ENCODE measurements around the gene LENG8.

LENG8 gene

DNA sequence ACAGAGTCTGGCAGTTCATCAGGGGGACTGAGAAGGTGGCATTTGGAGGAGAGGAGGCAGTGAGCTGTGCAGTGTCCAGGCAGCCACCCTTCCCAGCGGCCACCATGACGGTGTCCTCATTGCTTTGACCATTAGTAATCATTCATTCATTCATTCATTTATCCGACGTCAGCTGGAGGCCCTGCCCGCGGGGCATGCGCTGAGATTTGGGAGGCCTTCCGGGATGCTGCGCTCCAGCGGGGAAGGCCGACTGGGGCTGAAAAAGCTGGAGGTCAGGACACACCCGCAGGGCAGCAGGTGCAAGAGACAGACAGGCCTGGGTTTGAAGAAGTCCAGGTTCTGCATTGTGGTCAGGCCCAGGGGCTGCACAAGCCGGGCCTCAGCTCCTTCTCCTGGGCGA is 24.8 kb upstream of the LENG8 start:
- no peak for DNase-seq

DNA sequence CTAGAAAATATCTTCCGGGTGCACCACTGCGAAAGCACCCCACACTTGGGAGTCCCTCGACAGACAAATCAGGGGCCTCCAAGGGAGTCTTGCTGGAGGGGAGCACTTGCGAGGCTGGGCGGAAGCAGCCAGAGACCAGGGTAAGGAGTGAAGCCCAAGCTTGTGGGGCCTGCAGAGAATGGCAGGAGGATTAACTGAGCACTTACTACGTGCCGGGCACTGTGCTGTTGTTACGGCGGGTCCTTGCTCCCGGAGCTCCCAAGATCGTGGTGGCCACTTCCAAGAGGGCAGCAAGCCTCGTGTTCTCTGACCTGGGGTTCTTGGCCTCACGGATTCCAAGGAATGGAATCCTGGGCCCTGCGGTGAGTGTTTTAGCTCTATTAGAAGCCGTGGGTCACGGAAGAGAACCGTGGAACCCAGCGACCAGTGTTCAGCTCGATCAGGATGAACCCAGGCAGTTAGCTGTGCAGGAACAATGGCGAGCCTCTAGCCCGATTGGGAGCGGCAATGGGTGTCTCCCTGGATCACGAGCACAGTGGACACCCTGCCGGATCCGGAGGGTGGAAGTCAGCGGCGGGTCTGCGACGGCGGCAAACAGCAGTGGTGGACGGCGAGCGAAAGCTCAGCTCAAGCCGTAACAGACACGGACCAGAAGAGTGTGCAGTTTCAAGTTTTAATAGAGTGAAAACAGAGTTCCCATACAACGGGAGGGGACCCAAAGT is 24.2 kb upstream of the LENG8 start:
- no peak for DNase-seq

DNA sequence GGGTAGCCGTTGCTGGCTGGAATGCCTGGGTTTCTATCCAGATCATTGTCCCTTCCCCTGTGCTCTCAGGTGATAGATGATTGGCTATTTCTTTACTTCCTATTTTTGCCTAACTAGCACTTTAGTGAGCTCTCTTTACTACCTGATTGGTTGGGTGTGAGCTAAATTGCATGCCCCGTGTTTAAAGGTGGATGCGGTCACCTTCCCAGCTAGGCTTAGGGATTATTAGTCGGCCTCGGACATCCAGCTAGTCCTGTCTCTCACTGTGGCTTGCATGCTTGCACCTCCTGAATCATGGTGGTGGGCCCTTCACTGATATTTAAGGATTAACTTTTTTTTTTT is 23.6 kb upstream of the LENG8 start:
- no peak for DNase-seq

DNA sequence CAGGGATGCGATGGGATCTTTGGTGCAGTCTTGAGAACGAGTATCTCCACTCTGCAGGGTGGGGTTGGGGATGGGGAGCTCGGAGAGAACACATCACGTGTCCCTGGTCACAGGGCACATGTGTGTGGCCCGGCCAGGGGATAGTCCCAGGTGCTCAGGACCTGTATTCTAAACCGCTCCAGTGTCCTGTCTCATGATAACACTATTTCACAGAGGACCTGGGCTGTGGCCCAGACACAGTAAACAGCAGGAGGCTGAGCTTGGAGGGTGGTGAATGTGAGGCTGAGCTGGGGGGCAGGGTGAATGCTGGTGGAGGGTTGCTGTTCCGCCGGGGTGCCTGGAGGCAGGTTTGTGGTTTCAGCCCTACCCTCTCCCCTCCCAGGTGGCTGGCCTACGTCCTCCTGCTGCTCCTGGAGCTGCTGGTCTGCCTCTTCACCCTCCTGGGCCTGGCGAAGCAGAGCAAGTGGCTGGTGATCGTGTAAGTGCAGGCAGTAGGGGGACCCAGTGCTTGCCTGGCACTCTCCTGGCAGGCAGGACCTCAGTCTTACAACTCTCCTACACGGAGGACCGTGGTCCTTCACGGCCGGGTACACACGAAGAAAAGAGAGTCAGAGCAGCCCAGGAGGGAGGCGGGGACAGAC is 22.6 kb upstream of the LENG8 start:
- DNase-seq, result no peak

DNA sequence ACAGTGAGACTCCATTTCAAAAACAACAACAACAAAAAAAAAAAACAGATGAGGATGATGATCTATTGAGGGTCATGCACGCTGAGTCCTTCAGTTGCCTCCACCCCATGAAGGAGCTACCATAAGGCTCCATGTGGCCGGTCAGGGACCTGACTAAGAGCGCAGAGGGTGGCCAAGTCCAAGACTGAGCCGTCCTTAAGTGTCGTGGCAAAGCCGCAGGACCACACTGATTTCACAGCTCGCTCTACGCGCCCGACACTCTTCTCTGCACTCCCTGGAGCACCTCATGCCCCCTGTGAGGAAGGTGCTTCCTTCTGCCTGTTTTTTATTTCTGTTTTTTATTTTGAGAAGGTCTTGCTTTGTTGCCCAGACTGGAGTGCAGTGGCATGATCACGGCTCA is 21.4 kb upstream of the LENG8 start:
- DNase-seq, result no peak

DNA sequence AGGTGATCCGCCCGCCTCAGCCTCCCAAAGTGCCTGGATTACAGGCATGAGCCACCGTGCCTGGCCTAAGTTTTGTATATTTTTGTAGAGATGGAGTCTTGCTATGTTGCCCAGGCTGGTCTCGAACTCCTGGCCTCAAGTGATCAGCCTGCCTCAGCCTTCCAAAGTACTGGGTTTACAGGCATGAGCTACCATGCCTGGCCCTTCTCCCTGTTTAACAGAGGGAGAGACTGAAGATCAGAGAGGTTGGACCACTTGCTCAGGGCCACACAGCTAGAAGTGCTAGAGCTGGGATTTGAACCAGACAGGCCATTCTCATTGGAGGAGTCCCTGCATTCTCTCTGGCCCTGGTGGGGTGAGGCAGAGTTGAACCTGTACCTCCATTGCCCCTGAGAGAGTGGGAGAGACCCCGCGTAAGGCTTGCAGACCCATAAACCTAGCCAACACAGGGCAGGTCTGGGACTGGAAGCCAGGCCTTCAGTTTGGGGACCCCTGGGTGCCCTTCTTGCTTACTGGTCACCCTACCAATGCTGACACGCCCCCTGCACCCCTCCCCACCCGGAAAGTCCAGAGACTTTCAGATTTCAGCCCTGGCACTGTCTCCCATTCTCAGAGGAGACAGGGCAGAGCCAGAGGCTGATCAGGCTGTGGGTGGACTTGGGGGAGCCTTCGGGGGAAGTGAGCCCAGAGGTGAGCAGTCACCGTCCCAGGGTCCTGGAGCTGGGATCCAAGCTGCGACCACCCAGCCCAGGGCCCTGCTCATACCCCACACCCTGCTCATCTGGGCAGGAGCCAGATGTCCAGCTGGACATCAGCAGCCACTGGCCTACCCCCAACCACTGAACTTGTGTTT is 20.4 kb upstream of the LENG8 start:
- DNase-seq, result no peak

DNA sequence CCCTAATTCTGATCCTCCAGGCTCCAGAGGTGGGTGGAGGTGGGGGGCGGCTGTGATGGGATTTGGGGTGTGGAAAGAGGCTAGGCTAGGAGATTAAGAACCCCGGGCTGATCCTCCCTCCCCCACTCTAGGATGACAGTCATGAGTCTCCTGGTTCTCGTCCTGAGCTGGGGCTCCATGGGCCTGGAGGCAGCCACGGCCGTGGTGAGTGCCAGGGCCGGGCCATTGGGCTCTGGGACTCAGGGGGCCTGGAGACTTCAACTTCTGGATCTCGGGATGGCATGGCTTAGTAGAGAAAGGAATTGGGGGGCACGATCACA is 19.9 kb upstream of the LENG8 start:
- no peak for DNase-seq

DNA sequence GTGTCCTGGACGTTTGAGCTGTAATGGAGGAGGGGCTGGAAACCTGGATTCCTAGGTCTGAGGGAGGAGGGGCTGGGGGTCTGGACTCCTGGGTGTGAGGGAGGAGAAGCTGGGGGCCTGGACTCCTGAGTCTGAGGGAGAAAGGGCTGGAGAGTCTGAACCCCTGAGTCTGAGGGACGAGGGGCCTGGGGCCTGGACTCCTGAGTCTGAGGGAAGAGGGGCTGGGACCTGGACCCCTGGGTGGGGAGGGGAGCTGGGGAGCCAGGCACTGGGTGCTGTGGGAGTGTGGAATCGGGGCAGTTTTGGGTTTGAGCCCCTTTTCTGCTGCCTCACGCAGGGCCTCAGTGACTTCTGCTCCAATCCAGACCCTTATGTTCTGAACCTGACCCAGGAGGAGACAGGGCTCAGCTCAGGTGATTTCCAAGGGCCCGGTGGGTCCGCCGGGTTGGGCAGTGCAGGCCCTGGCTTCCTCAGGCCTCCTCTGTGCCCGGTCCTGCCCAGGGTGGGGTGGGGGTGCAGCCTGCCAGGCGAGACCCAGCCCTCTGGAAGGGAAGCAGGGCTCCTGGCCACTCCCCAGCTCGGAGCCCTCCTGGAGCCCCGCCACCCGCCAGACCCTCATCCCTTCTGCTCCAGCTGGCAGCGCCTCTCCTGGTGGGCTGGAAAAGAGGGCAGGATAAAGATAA is 19.3 kb upstream of the LENG8 start:
- DNase-seq, result no peak

DNA sequence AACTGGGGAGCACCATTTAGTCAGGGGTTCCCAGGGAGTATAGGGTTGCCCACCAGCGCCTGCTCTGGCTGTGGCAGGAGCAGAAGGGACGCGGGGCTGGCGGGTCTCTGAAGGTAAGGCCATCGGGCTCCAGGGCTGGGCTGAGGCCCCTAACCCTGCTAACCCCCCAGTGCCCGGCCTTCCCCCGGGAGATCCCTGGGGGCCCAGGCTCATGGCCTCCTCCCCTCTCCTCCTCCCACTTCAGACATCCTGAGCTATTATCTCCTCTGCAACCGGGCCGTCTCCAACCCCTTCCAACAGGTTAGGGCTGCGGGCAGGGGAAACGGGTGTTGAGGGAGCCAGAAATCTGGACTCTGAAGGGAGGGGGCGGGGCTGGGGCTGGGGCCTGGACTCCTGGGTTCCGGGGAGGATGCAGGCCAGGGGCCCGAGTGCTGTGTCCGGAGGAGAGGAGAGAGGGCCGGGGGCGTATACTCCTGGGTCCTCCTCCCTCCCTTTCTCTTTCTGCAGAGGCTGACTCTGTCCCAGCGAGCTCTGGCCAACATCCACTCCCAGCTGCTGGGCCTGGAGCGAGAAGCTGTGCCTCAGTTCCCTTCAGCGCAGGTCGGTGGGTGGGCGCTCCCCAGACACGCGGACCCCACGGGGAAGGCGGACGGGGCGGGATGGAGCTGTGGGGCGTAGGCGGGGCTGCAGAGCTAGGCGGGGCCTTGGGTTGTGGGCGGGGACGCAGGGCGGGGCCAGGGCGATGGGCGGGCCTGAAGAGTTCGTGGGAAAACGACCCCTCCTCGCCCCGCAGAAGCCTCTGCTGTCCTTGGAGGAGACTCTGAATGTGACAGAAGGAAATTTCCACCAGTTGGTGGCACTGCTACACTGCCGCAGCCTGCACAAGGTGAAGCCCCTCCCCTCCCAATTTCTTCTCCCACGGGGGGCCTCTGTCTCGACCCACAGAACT is 18.4 kb upstream of the LENG8 start:
- DNase-seq, result peak; percentile 37

DNA sequence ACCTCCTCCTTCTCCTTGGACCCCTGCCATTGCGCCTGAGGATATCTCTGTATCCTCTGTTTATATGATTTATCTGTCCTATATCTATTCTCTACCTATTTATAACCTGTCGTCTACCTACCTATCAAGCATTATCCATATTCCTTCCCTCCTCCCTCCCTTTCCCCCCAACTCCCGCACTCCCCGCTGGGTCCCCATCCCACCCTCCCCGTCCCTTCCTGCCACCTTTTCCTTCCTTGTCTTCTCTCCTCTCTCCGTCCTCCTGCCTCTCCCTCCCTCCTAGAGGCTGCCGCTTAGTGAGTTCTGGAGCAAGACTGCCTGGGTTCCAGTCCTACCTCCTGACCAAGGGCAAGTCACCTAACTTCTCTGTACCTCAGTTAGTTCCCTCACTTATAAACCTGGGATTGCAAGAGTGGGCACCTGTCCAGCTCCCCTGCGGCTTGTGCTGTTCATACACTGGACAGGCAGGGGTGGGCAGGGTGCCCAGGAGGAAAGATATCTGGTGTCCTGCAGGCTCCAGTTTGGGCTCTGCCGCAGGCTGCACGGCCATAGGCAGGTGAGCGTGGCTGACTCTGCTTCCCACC is 17.7 kb upstream of the LENG8 start:
- no peak for DNase-seq

DNA sequence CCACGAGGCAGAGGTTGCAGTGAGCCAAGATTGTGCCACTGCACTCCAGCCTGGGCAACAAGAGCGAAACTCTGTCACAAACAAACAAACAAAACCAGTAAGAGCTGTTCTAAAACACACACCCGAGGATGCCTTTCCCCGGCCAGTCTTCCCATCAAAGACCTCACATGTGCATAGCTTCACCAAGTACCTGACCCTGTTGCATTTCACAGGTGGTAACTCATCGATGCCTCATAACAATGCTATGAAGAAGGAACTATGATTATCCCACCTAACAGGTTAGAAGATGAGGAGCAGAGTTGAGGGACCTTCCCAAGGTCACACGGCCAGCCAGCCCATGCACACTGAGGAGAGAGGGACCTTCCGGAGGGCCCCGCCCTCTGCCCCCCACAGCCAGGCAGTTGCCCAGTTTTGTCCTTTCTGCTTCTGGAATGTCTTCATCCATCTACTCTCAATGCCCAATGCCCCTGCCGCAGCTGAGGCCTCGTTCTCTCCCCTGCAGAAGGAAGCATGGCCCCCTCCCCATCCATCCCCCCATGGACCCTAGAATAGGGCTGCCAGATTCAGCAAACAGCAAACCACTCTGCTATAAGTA is 16.8 kb upstream of the LENG8 start:
- no peak for DNase-seq

DNA sequence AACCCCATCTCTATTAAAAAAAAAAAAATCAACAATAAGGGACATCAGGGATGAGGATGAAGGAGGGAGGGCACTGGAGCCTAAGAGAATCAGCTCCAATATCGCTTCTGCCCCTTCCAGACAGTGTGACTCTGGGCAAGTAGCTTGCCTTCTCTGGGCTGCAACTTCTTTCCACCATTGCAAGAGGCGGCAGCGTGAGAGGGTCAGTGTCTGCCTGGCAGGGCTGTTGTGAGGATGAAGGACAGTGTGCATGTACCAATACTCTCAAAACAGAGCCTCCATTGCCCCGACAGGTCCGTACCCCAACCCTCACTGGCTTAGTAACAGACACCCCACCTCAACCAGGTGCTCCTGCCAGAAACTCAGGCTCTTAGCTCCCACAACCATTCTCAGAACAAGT is 15.3 kb upstream of the LENG8 start:
- no peak for DNase-seq

DNA sequence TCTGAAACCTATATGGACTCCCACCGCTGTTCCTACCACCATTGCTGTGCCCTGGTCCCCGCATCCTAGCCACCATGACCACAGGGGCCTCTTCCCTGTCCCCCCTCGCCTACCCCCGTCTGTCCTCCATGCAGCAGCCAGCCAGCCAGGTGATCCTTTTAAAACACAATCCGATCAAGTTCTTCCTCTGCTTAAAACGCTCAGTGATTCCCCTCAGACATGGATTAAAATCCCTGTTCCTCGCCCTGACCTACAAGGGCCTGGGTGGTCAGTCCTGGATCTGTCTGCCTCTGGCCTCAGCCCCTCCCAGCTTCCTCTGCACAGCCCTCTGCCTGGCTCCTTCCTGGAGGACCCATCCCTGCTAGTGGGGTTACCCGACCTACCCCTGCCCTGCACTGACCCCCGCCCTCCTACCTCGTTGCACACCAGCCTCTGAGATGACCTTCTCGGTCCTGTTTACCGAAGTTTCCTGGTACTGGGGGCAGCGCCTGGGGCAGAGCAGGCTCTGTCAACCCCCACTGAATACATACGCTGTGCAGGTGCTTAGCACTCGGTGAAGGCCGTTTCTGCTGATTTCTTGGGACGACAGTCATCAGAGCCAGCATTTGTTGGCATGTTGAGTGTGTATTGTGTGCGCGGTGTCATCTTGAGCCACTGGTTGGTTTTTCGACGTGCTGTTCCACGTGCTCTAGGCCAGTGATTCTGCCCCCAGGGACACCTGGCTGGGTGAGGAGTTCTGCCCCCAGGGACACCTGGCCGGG is 14.7 kb upstream of the LENG8 start:
- no peak for DNase-seq

DNA sequence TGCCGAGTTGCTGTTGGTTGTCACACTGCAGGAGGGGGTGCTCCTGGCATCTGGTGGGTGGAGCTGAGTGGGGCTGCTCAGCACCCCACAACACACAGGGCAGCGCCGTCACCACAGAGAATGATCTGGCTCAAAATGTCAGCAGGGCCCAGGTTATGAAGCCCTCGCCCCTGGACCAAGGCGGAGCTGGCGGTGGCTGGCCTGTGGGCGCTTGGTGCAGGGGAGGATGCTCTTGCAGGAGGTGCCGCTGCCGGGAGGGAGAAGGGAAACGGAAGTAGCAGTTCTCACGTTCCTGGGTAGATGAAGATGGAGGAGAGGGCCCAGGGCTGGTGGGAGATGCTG is 14.2 kb upstream of the LENG8 start:
- DNase-seq, result no peak

DNA sequence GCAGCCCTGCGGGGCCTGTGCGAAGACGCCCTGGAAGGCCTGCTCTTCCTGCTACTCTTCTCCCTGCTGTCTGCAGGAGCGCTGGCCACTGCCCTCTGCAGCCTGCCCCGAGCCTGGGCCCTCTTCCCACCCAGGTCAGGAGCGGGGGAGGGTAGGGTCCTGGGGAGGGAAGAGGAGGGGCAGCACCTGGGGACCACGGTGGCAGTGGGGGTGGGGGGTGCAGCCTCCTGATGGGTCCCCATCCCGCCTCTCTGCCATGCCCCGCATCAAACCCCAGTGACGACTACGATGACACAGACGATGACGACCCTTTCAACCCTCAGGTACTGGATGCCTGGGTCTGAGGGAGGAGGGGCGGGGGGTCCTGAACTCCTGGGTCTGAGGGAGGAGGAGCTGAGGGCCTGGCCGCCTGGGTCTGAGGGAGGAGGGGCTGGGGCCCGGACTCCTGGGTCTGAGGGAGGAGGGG is 13.4 kb upstream of the LENG8 start:
- DNase-seq, result no peak

DNA sequence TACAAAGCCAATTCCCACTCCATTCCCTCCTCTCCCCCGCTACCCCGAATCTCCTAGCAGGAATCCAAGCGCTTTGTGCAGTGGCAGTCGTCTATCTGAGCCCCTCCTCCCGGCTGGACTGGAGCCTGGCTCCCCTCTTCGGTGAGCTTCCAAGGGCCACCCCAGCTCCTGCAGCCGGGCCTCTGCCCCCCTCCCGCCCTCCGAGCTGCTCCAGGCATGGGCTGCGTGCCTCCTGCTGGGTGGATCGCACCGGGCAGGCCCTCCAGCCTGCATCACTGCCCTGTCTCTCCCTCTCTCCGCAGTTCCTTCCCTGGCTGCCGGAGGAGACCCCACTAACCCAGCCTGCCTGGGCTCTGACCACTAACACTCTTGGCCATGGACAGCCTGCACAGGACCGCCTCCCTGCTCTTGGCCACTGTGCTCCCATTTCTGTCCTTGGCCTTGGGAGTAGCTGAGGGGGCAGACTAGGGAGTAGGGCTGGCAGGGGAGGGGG is 12.9 kb upstream of the LENG8 start:
- no peak for DNase-seq

DNA sequence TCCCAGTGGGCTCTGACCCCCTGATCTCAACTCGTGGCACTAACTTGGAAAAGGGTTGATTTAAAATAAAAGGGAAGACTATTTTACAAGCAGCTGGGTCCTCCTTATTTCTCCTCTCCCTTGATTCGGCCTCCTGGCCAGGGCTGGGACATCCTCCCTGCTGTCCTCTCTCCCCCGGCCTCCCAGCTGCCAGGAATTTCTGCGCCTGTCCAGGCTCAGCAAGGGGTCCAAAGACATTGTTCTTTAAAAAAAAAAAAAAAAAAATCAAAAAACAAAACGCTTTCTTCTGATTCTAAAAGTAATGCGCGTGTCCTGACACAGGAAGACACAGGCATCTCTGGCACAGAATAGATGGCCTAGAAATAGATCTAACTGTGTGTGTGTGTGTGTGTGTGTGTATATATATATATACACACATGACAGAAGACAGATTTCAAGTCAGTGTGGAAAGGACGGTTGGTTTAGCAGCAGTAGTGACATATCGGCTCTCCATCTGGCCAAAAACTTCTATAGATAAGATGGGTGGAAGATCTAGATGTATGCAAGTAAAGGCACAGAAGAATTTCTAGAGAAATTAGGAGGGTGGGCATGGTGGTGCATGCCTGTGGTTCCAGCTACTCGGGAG is 12.3 kb upstream of the LENG8 start:
- no peak for DNase-seq

DNA sequence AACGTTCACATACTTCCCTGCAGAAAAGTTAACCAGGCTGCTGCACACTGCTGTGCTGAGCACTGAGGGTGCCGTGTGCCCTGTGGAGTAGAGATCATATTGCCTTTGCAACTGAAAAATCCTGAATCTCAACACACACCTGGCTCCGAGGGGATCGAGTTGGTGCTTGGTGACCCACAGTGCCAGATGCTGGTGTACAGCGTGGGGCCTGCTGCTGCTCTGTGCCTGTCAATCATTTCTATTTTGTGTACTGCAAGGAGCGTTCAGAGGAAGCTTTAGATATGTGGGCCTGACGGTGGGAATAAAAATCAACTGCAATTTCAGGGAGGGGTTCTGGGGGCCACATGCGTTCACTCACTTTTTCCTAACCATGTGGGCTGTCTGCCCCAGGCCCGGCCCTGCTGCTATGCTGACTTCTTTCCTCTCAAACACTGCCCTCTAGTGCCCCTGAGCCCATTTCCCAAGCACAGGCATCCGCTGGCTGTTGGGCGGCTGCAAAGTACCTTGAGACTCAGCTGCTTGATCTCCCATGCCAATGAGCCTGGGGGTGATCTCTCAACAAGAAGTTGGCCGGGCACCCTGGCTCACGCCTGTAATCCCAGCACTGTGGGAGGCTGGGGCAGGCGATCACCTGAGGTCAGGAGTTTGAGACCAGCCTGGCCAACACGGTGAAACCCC is 9.7 kb upstream of the LENG8 start:
- DNase-seq, result peak; percentile 18

DNA sequence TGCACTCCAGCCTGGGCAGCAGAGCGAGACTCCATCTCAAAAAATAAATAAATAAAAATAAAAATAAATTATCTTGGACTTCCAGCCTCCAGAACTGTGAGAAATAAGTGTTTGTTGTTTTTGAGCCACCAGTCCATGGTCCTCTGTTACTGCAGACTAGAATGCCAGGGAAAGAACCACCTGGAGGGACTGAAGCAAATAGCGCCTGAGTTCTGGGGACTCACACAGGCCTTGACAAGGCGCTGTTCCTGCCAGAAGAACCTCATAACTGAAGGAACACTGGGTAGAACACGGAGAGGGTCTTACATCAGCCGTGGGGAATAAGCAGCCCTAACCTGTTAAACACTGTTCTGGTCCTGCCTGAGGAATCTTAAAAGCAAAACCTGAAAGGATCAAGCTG is 8.4 kb upstream of the LENG8 start:
- no peak for DNase-seq

DNA sequence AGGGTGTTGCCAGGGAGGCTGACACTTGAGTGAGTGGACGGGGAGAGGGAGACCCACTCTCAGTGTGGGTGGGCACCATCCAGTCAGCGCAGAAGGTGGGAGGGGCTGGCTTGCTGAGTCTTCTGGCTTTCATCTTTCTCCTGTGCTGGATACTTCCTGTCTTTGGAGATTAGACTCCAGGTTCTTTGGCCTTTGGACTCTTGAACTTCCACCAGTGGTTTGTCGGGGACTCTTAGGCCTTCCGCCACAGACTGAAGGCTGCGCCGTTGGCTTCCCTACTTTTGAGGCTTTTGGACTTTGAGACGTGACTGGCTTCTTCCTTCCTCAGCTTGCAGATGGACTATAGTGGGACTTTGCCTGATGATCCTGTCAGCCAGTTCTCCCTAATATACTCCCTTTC is 4.3 kb upstream of the LENG8 start:
- DNase-seq, result no peak

Data from inflammatory macrophage treated with lipopolysaccharide for 4 hours (primary cell).